ENCODE data around the gene TMEM61. TPM values are rescaled to one million over a fixed set of nuclear protein-coding genes. Genes with fewer than 3 reads are reported as not detected.

The TMEM61 gene
- total and polyA plus RNA-seq, 2 donors (not counting 1 experiment from before 2014, with no cell fraction given): not detected

DNA sequence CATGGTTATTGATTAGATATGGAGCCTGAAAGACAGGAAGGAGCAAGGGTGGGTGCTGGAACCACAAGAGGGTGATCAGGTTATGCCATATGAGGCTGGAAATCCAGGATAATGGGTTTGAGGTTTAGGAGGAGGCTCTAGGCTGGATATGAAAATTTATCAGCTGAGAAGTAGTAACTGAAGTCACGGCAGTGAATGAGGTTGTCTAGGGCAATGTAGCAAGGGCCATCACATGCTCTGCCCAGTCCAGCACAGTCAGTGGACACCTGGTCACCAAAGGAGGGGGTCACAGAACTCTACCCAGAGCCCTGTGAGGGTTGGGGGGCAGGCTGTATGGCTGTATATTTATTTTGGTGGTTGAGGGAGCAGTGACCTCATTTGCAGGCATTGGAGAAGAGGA is 10.5 kb upstream of the TMEM61 start:
- H3K36me3 ChIP-seq (ENCODE audit: control insufficient read depth, insufficient read depth, low read length): no peaks in the 10 kb centered on the region
- TF ChIP-seq CTCF (conservative IDR thresholded peaks at IDR 0.05 in 1 of 2, IDR thresholded peaks at IDR 0.05 in 1 of 2; ENCODE audit: low read depth in 1 of 2, low read length in 2 of 2): no peak
- H3K79me2 ChIP-seq (ENCODE audit: control insufficient read depth, insufficient read depth, low read length): no peaks in the 10 kb centered on the region
- H4K20me1 ChIP-seq (ENCODE audit: control insufficient read depth, extremely low read depth, insufficient read depth, low read length): no peaks in the 10 kb centered on the region
- H3K27ac ChIP-seq (ENCODE audit: insufficient read depth, low read length): no peak overlapping the region
- H2AFZ ChIP-seq (ENCODE audit: low read length): no peak overlapping the region
- no peak for DNase-seq (ENCODE audit: low read depth in 2 of 2)
- H3K9ac ChIP-seq (ENCODE audit: insufficient read depth, low read length): no peak overlapping the region
- peaks cover 3% of the 10 kb centered on the region for H3K4me1 ChIP-seq (ENCODE audit: control insufficient read depth, extremely low read depth, insufficient read depth, low read length)
- H3K9me3 ChIP-seq (ENCODE audit: control insufficient read depth, insufficient read depth, low read depth, low read length): no peaks in the 10 kb centered on the region
- no peak overlapping the region for H3K4me2 ChIP-seq (ENCODE audit: extremely low read depth, insufficient read depth, low read length)
- H3K27me3 ChIP-seq (ENCODE audit: control insufficient read depth, insufficient read depth, low read length): no peaks in the 10 kb centered on the region
- H3K4me3 ChIP-seq (replicated peaks in 1 of 4; ENCODE audit: control extremely low read depth in 1 of 4, insufficient read depth in 1 of 4, low read depth in 3 of 4, low read length in 4 of 4): no peak overlapping the region

DNA sequence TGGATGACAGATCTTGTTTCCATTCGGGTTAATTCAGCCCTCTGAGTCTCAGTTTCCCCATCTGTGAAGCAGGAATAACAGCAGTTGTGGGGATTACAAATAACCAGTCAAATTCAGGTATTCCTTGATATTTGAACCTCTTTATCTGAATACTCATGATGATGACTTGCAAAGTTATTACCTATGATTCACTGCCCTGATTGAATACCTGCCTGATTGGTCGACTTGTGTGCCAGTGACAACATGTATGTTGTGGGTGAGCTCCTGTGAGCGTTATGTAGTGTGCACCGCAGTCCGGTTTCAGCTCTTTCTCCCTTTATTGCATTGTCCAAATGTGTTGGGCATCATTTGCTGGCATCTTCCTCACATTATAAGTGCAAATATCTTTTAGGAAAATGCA is 9.5 kb upstream of the TMEM61 start:
- no peak for TF ChIP-seq CTCF (conservative IDR thresholded peaks at IDR 0.05 in 1 of 2, IDR thresholded peaks at IDR 0.05 in 1 of 2; ENCODE audit: low read depth in 1 of 2, low read length in 2 of 2)
- TF ChIP-seq EZH2 (IDR thresholded peaks at IDR 0.05; ENCODE audit: low read length, missing control alignments): no peak
- Histone ChIP-seq H4K20me1 (ENCODE audit: control insufficient read depth, extremely low read depth, insufficient read depth, low read length) (no peaks in the 10 kb centered on the region), H3K9me3 (ENCODE audit: control insufficient read depth, insufficient read depth, low read depth, low read length) (no peaks in the 10 kb centered on the region), H3K27me3 (ENCODE audit: control insufficient read depth, insufficient read depth, low read length) (no peaks in the 10 kb centered on the region), H3K79me2 (ENCODE audit: control insufficient read depth, insufficient read depth, low read length) (no peaks in the 10 kb centered on the region), H3K4me2 (ENCODE audit: extremely low read depth, insufficient read depth, low read length) (no peak overlapping the region), H2AFZ (ENCODE audit: low read length) (no peak overlapping the region), H3K4me3 (replicated peaks in 1 of 4; ENCODE audit: control extremely low read depth in 1 of 4, insufficient read depth in 1 of 4, low read depth in 3 of 4, low read length in 4 of 4) (no peak overlapping the region), H3K36me3 (ENCODE audit: control insufficient read depth, insufficient read depth, low read length) (no peaks in the 10 kb centered on the region), H3K4me1 (ENCODE audit: control insufficient read depth, extremely low read depth, insufficient read depth, low read length) (peaks cover 3% of the 10 kb centered on the region), H3K27ac (ENCODE audit: insufficient read depth, low read length) (no peak overlapping the region), H3K9ac (ENCODE audit: insufficient read depth, low read length) (no peak overlapping the region)
- no peak for DNase-seq (ENCODE audit: low read depth in 2 of 2)

DNA sequence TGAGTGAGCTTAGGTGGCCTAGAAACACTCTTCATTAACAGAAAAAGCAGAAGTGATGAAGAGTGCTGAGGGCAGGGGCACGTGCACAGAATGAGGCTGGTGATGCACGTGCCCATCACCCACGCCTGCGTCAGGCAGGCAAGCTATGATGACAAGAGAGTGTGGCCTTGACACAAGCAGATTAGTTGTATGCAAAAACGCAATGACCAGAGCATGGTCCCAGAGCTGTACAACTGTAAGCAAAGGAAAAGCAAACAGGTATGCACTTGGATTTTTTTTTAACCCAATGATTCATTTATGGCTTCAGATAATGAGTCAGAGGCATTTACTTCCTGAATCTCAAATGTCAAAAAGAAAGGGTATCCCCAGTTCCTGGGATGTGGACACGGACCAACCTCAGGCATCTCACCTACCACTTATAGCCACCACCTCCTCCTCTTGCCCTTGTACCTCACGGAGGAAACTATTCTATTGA is 9.1 kb upstream of the TMEM61 start:
- no peaks in the 10 kb centered on the region for H3K36me3 ChIP-seq (ENCODE audit: control insufficient read depth, insufficient read depth, low read length)
- H3K4me1 ChIP-seq (ENCODE audit: control insufficient read depth, extremely low read depth, insufficient read depth, low read length): no peaks in the 10 kb centered on the region
- H3K4me3 ChIP-seq (replicated peaks in 1 of 4; ENCODE audit: control extremely low read depth in 1 of 4, insufficient read depth in 1 of 4, low read depth in 3 of 4, low read length in 4 of 4): no peak overlapping the region
- H3K27me3 ChIP-seq (ENCODE audit: control insufficient read depth, insufficient read depth, low read length): no peaks in the 10 kb centered on the region
- no peaks in the 10 kb centered on the region for H3K9me3 ChIP-seq (ENCODE audit: control insufficient read depth, insufficient read depth, low read depth, low read length)
- peak in 1 of 2 donors; percentile 54 for DNase-seq (ENCODE audit: low read depth in 2 of 2)
- no peaks in the 10 kb centered on the region for H4K20me1 ChIP-seq (ENCODE audit: control insufficient read depth, extremely low read depth, insufficient read depth, low read length)
- no peak overlapping the region for H3K9ac ChIP-seq (ENCODE audit: insufficient read depth, low read length)
- no peak overlapping the region for H3K4me2 ChIP-seq (ENCODE audit: extremely low read depth, insufficient read depth, low read length)
- no peak overlapping the region for H2AFZ ChIP-seq (ENCODE audit: low read length)
- H3K79me2 ChIP-seq (ENCODE audit: control insufficient read depth, insufficient read depth, low read length): no peaks in the 10 kb centered on the region
- no peak overlapping the region for H3K27ac ChIP-seq (ENCODE audit: insufficient read depth, low read length)
- no peak for TF ChIP-seq EZH2 (IDR thresholded peaks at IDR 0.05; ENCODE audit: low read length, missing control alignments)
- TF ChIP-seq CTCF (conservative IDR thresholded peaks at IDR 0.05 in 1 of 2, IDR thresholded peaks at IDR 0.05 in 1 of 2; ENCODE audit: low read depth in 1 of 2, low read length in 2 of 2): no peak
